ENCODE measurements around the gene MACROD2.

The MACROD2 gene

GRCh38 chr20:15253431-15253830, 1258.1 kb downstream of the MACROD2 start:
- no peak for DNase-seq

DNA sequence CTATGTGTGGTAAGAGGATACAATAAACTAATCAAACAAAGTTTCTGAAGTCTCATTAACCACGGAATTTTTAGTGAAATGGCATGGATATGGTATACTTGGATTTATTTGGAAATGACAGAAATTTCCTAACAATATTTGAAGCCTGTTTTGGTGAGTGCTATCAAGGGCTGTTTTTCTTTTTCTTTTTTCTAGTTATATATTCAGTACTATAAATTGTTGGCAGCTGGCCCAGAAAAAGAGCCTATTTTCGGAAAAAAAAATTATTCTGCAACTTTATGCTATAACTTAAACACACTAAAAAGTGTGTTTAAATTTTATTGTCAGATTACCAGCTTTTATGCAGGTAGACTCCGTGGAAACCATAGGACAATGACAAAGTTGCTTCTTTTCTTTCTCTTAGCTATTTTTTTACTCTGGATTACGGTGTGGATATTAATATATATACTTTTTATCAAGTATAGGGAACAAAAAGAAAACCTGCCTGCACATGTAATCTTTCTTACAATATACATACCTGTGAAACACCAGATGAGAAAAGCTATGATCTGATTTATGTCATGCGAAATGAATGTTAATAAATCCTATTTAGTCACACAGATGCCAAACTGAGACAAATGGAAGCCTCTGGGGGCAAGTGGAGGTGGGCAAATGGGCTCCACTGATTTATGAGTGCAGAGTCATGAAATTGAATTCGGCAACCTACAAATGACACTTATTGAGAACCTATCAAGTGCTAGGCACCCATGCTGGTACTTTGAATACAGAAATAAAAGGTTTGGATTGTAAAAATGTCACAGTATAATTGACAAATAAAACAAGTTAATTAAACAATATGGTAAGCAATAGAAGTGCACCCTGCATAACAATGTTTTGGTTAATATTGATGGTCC, 1261.6 kb downstream of the MACROD2 start:
- DNase-seq = no peak

DNA sequence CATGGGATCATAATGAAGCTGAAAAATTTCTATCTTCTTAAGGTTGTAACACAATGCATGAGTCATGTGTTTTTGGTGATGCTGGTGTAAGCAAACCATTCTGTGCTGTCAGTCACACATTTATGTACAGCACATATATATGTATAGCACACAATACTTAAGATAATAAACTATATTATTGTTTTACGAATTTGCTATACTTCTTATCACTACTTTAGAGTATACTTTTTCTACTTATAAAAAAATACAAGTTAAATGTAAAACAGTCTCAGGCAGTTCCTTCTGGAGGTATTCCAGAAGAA, 1262.2 kb downstream of the MACROD2 start:
- no peak for DNase-seq

GRCh38 chr20:15265581-15266309, 1270.4 kb downstream of the MACROD2 start:
- DNase-seq = no peak

GRCh38 chr20:15267935-15268334, 1272.6 kb downstream of the MACROD2 start:
- no peak for DNase-seq

- no peak for DNase-seq
These were observed 1282.7 kb downstream of the MACROD2 start for GRCh38 chr20:15278041-15278440.

- DNase-seq = no peak
These were observed 1292.0 kb downstream of the MACROD2 start for GRCh38 chr20:15287329-15287728.

- DNase-seq = no peak
These were observed 1292.8 kb downstream of the MACROD2 start for GRCh38 chr20:15288106-15288505.

GRCh38 chr20:15289337-15289736, 1294.0 kb downstream of the MACROD2 start:
- DNase-seq = peak; percentile 38

DNA sequence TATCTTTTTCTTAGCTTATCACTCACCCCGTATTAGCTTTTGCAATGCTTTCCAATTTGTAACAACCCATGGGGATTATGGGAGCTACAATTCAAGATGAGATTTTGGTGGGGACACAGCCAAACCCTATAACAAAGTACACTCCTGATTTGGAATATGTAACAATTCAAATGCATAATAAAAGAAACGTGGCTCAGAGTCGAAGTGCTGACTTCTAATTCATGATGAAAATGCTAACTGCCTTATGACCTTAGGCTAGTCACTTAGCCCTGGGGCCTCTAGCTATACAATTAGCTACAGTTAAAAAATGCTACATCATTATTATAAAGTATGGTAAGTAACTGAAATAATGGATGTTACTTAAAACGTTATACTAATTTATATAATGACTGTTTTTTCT, 1297.1 kb downstream of the MACROD2 start:
- DNase-seq = no peak

GRCh38 chr20:15296422-15296821, 1301.1 kb downstream of the MACROD2 start:
- no peak for DNase-seq

DNA sequence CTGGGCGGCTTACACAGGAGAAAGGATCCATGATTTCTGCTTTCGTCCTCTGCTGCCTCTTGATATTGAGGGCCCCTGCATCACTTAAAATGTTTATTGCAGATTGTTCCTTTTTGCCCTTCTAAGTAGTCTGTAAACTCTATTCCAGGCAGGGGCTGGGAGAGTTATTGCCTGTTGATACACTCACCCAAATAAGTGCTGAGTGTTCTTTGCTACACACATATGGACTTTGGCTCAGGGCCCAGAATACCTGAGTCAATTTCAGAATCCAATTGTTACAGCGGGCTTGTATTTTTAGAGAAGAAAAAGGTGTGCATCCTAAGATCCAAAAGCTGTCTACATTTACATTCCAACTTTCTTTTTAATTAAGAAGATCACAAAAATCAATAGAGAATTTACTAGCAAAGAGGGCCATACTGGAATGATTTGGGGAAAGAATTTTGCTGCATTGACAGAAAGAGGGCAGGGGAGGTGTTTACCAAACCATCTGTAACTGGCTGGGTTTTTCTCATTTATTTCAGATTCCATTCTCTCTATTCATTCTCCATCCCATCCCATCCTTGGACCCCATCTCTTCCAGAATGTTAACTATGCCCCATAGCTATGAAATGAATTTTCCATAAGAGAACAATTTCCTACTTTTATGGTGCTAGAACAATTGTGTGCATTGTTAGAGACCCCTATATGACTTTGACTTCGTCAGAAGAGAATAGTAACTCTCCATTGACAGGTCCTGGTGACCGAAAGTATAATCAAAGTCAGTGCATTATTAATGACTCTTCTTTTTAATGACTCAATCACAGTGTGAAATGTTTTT, 1302.0 kb downstream of the MACROD2 start:
- peak; percentile 71 for DNase-seq

GRCh38 chr20:15302075-15302474, 1306.8 kb downstream of the MACROD2 start:
- no peak for DNase-seq

- DNase-seq = no peak
These were observed 1315.0 kb downstream of the MACROD2 start for GRCh38 chr20:15310361-15310760.

DNA sequence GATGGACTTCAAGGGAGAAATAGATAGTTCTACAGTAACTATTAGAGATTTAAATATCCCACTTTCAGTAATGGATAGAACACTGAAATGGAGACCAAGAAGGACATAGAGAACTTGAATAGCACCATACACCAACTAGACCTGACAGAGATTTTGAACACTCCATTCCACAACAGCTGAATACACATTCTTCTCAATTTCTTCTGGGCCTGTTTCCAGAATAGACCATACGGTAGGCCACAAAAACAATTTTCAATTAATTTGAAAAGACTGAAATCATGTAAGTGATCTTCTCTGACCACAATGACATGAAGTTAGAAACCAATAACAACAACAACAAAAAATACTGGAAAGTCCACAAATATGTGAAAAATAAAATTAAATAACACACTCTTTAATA, 1321.2 kb downstream of the MACROD2 start:
- DNase-seq = no peak

DNA sequence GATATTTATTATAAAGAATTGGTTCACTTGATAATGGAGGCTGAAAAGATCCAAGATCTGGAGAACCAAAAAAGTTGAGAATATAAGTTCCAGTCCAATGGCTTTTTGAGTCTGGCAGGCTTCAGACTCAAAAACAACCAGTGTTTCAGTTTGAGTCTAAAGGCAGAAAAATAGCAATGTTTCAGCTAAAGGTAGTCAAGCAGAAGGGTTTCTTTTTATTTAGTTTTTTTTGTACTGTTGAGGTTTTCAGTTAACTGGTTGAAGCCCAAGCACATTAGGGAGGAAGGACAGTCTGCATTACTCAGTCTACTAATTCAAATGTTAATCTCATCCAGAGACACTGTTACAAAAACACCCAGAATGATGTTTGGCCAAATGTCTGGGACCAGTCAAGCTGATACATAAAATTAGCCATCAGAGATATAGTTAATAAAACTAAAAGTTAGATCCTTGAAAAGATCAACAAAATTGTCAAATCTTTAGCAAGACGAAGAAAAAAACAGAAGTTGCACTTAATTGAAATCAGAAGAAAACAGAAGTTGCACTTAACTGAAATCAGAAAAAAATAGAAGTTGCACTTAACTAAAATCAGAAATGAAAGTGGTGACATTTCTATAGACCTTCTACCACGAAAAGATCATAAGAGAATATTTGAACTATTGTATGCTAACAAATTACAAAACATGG, 1322.4 kb downstream of the MACROD2 start:
- no peak for DNase-seq

DNA sequence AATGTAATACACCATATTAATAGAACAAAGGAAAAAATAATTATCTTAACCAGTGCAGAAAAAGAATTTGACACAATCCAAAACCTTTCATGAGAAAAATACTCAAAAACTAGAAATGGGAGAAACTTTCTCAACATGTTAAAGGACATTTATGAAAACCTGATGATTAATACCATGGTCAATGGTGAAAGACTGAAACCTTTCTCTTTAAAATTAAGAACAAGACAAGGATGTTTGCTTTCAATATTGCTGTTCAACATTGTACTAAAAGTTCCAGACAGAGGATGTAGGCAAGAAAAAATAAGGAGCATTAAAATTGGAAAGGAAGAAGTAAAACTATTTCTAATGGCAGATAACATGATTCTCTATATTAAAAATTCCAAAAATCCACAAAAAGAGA, 1323.4 kb downstream of the MACROD2 start:
- DNase-seq = no peak

GRCh38 chr20:15319439-15319838, 1324.1 kb downstream of the MACROD2 start:
- no peak for DNase-seq

DNA sequence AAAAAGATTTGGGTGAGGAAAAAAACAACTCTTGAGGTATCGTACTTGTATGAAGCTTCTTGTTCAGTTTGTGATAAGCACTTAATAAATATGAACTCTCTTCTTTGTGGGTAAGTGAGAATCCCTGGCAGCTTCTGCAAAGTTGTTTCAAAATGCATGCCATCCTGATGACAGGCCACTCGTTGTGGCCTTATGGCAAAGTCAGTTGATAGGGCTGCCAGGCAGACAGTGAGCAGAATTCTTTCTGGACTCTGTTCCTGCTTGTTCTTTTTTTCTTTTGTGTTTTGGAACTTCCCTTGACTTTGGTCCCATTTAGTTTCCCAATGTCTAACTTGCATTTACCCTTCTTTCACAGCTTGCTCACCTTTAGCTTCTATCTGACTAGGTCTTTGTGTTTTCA, 1325.6 kb downstream of the MACROD2 start:
- no peak for DNase-seq

GRCh38 chr20:15327123-15327522, 1331.8 kb downstream of the MACROD2 start:
- DNase-seq = no peak

- DNase-seq = no peak
These were observed 1332.8 kb downstream of the MACROD2 start for GRCh38 chr20:15328084-15328483.

- DNase-seq = no peak
These were observed 1337.4 kb downstream of the MACROD2 start for GRCh38 chr20:15332711-15333160.

DNA sequence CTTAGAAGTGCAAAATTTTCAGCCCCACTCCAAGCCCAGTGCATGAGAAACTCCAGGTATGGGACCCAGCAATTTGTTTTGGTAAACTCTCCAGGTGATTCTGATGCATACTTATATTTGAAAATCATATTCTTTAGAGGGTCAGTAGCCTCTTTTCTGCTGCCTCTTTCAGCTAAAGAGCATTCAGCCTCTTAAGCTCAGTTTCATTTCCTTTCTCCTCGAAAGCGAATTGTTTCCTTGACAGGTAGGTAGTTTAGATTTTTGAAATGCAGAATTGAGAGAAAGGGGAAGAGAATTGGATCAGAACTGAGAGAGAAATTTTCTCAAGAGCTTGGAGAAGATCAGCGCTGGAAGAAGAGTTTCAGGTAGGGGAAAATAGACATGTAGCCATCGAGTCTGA, 1337.9 kb downstream of the MACROD2 start:
- no peak for DNase-seq

Data from NCI-H2029 (cell line).